Duodenal mucosa (tissue), 2 donors: ENCODE data around the gene ZBTB33.

ENCODE experiments used
- H3K27ac ChIP-seq: one replicate; pipeline ENCODE4 v1.7.0; 2013; ENCODE audit warnings: low read depth, low read length
- H3K27me3 ChIP-seq, 2 donors: one replicate each; pipeline ENCODE4 v1.7.0; 2013; ENCODE audit warnings: low read length in 2 of 2, control low read depth in 1 of 2; ENCODE audit not compliant: insufficient read depth in 2 of 2, control insufficient read depth in 1 of 2
- H3K36me3 ChIP-seq, 2 donors: one replicate each; pipeline ENCODE4 v1.7.0; 2013; ENCODE audit warnings: low read length in 2 of 2, control low read depth in 1 of 2; ENCODE audit not compliant: insufficient read depth in 2 of 2, control insufficient read depth in 1 of 2
- H3K4me1 ChIP-seq, 2 donors: one replicate each; pipeline ENCODE4 v1.7.0; 2013; ENCODE audit warnings: low read length in 2 of 2, control low read depth in 1 of 2; ENCODE audit not compliant: insufficient read depth in 2 of 2, control insufficient read depth in 1 of 2
- H3K4me3 ChIP-seq, 2 donors: one replicate each; pipeline ENCODE4 v1.7.0; 2013; ENCODE audit warnings: low read length in 2 of 2, low read depth in 1 of 2
- H3K9ac ChIP-seq, 2 donors: one replicate each; pipeline ENCODE4 v1.7.0; 2013; ENCODE audit warnings: low read length in 2 of 2, low read depth in 1 of 2
- H3K9me3 ChIP-seq, 2 donors: one replicate each; pipeline ENCODE4 v1.7.0; 2013; ENCODE audit warnings: low read length in 2 of 2, control low read depth in 1 of 2; ENCODE audit not compliant: control insufficient read depth in 1 of 2

Gene ZBTB33

GRCh38 chrX:120286733-120287512 lies 36.3 kb downstream of the ZBTB33 start:
- Histone ChIP-seq H3K27ac (no peak overlapping the region), H3K9me3 (no peaks in the 10 kb centered on the region)

DNA sequence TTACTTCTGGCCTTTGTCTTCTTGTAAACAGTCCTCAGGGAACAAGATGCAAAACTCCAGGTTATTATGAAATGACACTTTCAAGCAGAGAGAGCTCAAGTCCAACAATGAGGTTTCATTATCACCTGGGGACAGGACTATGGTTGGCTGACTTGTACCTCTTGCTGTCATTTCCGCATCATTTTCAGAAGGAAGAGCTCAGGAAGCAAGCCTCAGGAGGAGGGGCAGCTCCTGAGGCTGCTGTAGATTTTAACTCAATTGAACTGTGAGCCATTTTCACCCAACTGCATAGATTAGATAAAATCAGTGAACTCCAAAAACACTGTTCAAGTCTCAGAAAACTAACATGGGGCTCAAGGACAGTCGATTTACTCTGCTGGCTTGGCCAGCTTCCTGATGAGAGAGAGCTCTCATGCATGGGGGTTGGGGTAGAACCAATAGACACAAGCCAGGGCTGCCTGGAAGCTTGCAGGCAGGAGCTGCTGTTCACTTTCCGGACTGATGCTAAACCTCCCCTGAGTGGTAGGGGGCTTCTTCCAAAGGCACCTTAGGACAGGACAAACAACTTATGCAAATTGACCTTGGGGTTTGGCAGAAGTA lies 37.0 kb downstream of the ZBTB33 start:
- Histone ChIP-seq H3K9ac (no peak overlapping the region), H3K4me3 (no peak overlapping the region), H3K27ac (no peak overlapping the region), H3K27me3 (no peaks in the 10 kb centered on the region), H3K4me1 (no peaks in the 10 kb centered on the region), H3K9me3 (no peaks in the 10 kb centered on the region), H3K36me3 (no peaks in the 10 kb centered on the region)

More at GRCh38 chrX:120286733-120287512, 36.3 kb downstream of the ZBTB33 start:
- no peak overlapping the region for H3K9ac ChIP-seq
- no peak overlapping the region for H3K4me3 ChIP-seq
- no peaks in the 10 kb centered on the region for H3K36me3 ChIP-seq
- no peaks in the 10 kb centered on the region for H3K4me1 ChIP-seq
- no peaks in the 10 kb centered on the region for H3K27me3 ChIP-seq

DNA sequence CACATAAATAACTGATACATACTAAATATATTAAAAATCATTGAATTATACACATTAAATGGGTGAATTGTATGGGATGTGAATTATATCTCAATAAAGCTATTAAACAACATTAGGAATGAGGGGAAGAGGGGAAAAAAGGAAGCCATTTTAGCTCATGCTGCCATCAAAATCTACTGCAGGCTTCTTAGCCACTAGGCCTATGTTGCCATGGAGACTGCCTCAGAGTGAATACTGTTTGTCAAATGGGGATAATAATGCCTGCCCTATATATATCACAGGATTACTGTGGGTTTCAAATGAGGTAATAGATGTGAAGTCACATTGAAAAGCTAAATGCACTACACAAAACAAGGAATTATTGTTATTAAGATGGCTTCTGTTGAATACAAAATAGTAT lies 39.5 kb downstream of the ZBTB33 start:
- H3K4me3 ChIP-seq: no peak overlapping the region
- no peak overlapping the region for H3K27ac ChIP-seq
- H3K4me1 ChIP-seq: no peaks in the 10 kb centered on the region
- H3K36me3 ChIP-seq: no peaks in the 10 kb centered on the region
- H3K9me3 ChIP-seq: no peaks in the 10 kb centered on the region
- H3K9ac ChIP-seq: no peak overlapping the region
- H3K27me3 ChIP-seq: no peaks in the 10 kb centered on the region

- no peaks in the 10 kb centered on the region for H3K36me3 ChIP-seq
- H3K27me3 ChIP-seq: no peaks in the 10 kb centered on the region
- H3K4me3 ChIP-seq: no peak overlapping the region
- H3K9me3 ChIP-seq: no peaks in the 10 kb centered on the region
- no peak overlapping the region for H3K9ac ChIP-seq
- H3K27ac ChIP-seq: no peak overlapping the region
- no peaks in the 10 kb centered on the region for H3K4me1 ChIP-seq
These were observed 40.6 kb downstream of the ZBTB33 start for GRCh38 chrX:120291211-120291610.

GRCh38 chrX:120293015-120293414 lies 42.4 kb downstream of the ZBTB33 start:
- H3K27ac ChIP-seq: no peak overlapping the region
- H3K36me3 ChIP-seq: no peaks in the 10 kb centered on the region
- H3K4me1 ChIP-seq: no peaks in the 10 kb centered on the region
- H3K9me3 ChIP-seq: no peaks in the 10 kb centered on the region
- no peaks in the 10 kb centered on the region for H3K27me3 ChIP-seq
- no peak overlapping the region for H3K9ac ChIP-seq
- no peak overlapping the region for H3K4me3 ChIP-seq

DNA sequence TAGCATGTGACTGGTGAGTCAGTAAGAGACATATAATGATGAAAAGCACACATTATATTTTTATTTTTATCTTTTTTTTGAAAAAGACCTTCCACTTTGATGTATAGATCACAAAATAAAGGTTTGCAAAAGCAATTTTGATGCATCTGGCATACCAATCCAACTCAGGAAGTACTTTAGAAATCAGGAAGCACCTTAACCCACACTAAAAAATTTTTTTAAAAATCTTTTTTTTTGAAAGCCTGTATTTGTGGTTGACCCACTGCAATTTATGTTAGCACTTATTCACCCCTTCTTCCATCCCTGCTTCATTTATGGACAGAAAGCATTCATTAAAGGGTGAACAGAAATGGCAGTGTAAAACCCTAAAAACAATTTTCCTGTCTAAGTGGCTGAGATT lies 44.0 kb downstream of the ZBTB33 start:
- H3K27me3 ChIP-seq: no peaks in the 10 kb centered on the region
- no peak overlapping the region for H3K9ac ChIP-seq
- no peaks in the 10 kb centered on the region for H3K4me1 ChIP-seq
- no peaks in the 10 kb centered on the region for H3K9me3 ChIP-seq
- H3K27ac ChIP-seq: no peak overlapping the region
- H3K36me3 ChIP-seq: no peaks in the 10 kb centered on the region
- no peak overlapping the region for H3K4me3 ChIP-seq

- no peaks in the 10 kb centered on the region for H3K36me3 ChIP-seq
- no peaks in the 10 kb centered on the region for H3K9me3 ChIP-seq
- no peaks in the 10 kb centered on the region for H3K4me1 ChIP-seq
- no peak overlapping the region for H3K27ac ChIP-seq
- H3K9ac ChIP-seq: no peak overlapping the region
- H3K27me3 ChIP-seq: no peaks in the 10 kb centered on the region
- no peak overlapping the region for H3K4me3 ChIP-seq
These were observed 47.3 kb downstream of the ZBTB33 start for GRCh38 chrX:120297923-120298322.

DNA sequence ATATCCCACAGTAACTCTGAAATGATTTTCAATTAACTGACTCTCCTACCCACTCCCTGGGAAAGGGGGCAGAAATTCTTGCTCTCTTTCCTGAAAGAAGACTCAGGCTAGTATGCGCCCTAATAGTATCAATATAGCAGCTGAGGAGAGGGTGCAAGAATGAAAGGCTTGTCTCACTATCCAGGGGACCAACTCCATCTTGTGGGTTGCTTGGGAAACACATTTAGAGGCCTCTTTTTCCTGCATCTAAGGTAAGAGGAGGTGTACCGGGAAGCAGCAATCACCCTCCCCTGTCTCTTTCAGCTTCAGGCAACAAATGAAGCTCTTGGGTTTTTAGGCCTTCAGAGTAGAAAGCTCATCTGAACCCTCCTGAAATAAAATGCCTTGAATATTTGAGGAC lies 49.3 kb downstream of the ZBTB33 start:
- H3K9ac ChIP-seq: no peak overlapping the region

DNA sequence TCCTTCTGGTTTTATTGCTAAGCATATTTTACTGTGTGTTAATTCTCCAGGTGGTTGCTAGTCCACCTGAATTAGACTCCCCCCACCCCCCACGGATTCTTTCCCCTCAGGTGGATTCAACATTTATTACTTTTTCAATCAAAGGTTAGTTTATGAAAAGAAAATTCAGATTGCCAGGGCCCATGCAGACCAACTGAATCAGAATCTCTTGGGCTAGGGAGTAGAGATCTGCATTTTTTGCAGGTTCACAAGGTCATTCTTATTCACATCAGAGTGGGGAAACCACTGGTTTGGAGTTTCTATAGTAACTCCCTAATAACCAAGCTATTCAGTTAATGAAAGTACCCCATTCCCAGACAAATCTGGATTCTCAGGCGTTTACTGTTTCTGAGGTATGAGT lies 50.9 kb downstream of the ZBTB33 start:
- Histone ChIP-seq H3K36me3 (no peaks in the 10 kb centered on the region), H3K9ac (no peak overlapping the region), H3K27ac (no peak overlapping the region), H3K9me3 (no peaks in the 10 kb centered on the region), H3K27me3 (no peaks in the 10 kb centered on the region), H3K4me3 (no peak overlapping the region), H3K4me1 (no peaks in the 10 kb centered on the region)

More for the DNA sequence above, 49.3 kb downstream of the ZBTB33 start:
- no peaks in the 10 kb centered on the region for H3K9me3 ChIP-seq
- no peak overlapping the region for H3K4me3 ChIP-seq
- H3K4me1 ChIP-seq: no peaks in the 10 kb centered on the region
- no peak overlapping the region for H3K27ac ChIP-seq
- H3K27me3 ChIP-seq: no peaks in the 10 kb centered on the region
- H3K36me3 ChIP-seq: no peaks in the 10 kb centered on the region

DNA sequence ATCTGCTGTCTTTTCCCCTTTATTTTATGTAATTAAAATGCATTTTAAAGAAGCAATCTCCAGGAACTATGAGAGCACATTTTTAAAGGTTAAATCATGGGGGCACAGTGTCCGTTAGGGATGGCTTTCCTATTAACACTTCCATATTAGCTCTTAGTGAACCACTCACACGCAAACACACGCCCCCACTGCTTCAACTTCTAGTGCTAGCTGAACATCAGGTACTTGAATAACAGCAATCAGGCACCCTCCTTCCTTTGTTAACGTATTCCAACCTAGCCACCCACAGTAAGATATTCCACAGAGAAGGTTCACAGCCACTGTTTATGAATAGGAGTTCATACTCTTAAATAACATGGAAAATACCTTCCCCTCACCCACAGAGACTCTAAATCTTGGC lies 51.3 kb downstream of the ZBTB33 start:
- Histone ChIP-seq H3K27ac (no peak overlapping the region), H3K27me3 (no peaks in the 10 kb centered on the region), H3K9me3 (no peaks in the 10 kb centered on the region), H3K4me3 (no peak overlapping the region), H3K36me3 (no peaks in the 10 kb centered on the region), H3K9ac (no peak overlapping the region), H3K4me1 (no peaks in the 10 kb centered on the region)
